GM21390 (cell line): ENCODE results near the gene CACNA2D2.
"Not testable (repeated sequence)": the region's sequence is repeated elsewhere in the genome, so short reads cannot be mapped to it uniquely, and the experiment has no call there.

Experiments used
- ATAC-seq: cut with Tn5 transposase; IDR thresholded peaks from one replicate; pipeline ENCODE4 v1.9.1; 2021; ENCODE audit not compliant: unreplicated experiment

CACNA2D2 gene

GRCh38 chr3:50530001-50530970 lies 26.9 kb upstream of the CACNA2D2 start:
- ATAC-seq, result no peak

GRCh38 chr3:50525987-50526386 lies 22.6 kb upstream of the CACNA2D2 start:
- no peak for ATAC-seq

- no peak for ATAC-seq
These were observed 21.9 kb upstream of the CACNA2D2 start for GRCh38 chr3:50525191-50525910.

GRCh38 chr3:50524746-50525145 lies 21.3 kb upstream of the CACNA2D2 start:
- no peak for ATAC-seq

GRCh38 chr3:50523279-50523811 lies 19.9 kb upstream of the CACNA2D2 start:
- ATAC-seq, result no peak

GRCh38 chr3:50521572-50521971 lies 18.1 kb upstream of the CACNA2D2 start:
- ATAC-seq, result no peak

- no peak for ATAC-seq
These were observed 17.4 kb upstream of the CACNA2D2 start for GRCh38 chr3:50520849-50521248.

GRCh38 chr3:50519471-50520089 lies 16.1 kb upstream of the CACNA2D2 start:
- ATAC-seq, result no peak

GRCh38 chr3:50518436-50518835 lies 15.0 kb upstream of the CACNA2D2 start:
- ATAC-seq, result no peak

- ATAC-seq, result no peak
These were observed 14.3 kb upstream of the CACNA2D2 start for GRCh38 chr3:50517721-50518206.

- ATAC-seq, result no peak
These were observed 13.0 kb upstream of the CACNA2D2 start for GRCh38 chr3:50516440-50516871.

- ATAC-seq, result no peak
These were observed 12.4 kb upstream of the CACNA2D2 start for GRCh38 chr3:50515565-50516439.

- ATAC-seq, result not testable (repeated sequence)
These were observed 9.5 kb upstream of the CACNA2D2 start for GRCh38 chr3:50512908-50513307.

- no peak for ATAC-seq
These were observed 8.7 kb upstream of the CACNA2D2 start for GRCh38 chr3:50512131-50512530.

GRCh38 chr3:50510325-50510724 lies 6.9 kb upstream of the CACNA2D2 start:
- ATAC-seq, result no peak

GRCh38 chr3:50509715-50510114 lies 6.3 kb upstream of the CACNA2D2 start:
- ATAC-seq, result no peak

GRCh38 chr3:50508821-50509220 lies 5.4 kb upstream of the CACNA2D2 start:
- no peak for ATAC-seq

- ATAC-seq, result no peak
These were observed 2.7 kb upstream of the CACNA2D2 start for GRCh38 chr3:50506169-50506568.

GRCh38 chr3:50504681-50505080 lies 1.2 kb upstream of the CACNA2D2 start:
- ATAC-seq, result no peak
